Measurements from ENCODE around the gene KNTC1. TPM values are rescaled to one million over a fixed set of nuclear protein-coding genes. Genes with fewer than 3 reads are reported as not detected.
A peak's percentile ranks its signal among the peaks of the same experiment; 100 is the strongest.

The KNTC1 gene
- total RNA-seq, 1 experiment from 2014 or later = 71.3 TPM

- Histone ChIP-seq H2BK15ac (ENCODE audit: low read depth, low read length) (no peak overlapping the region), H3K56ac (ENCODE audit: insufficient read length, low read depth, low read length) (no peak overlapping the region), H2BK12ac (ENCODE audit: insufficient read length, low read depth, low read length) (no peak overlapping the region), H3K23me2 (ENCODE audit: insufficient read length, low read depth, low read length, poor library complexity, severe bottlenecking) (no peaks in the 10 kb centered on the region), H3K23ac (ENCODE audit: insufficient read length, low read depth, low read length) (no peak overlapping the region), H3K4me1 (ENCODE audit: insufficient read depth, low read length) (no peaks in the 10 kb centered on the region), H2BK5ac (ENCODE audit: insufficient read length, low read length) (no peak overlapping the region), H3K9me3 (ENCODE audit: control insufficient read depth, low read depth, low read length) (no peaks in the 10 kb centered on the region), H4K20me1 (ENCODE audit: control insufficient read depth, insufficient read depth, insufficient read length) (no peaks in the 10 kb centered on the region), H3K9ac (ENCODE audit: extremely low read depth, insufficient read length, low read length) (no peak overlapping the region), H3K14ac (ENCODE audit: insufficient read depth, low read length) (no peak overlapping the region), H3K27ac (ENCODE audit: insufficient read length, low read depth, low read length) (no peak overlapping the region), H2BK120ac (ENCODE audit: low read depth, low read length, poor library complexity, severe bottlenecking) (no peak overlapping the region), H3T11ph (ENCODE audit: low read length) (no peak overlapping the region), H3K18ac (ENCODE audit: insufficient read length, low read depth, low read length) (no peak overlapping the region), H3K27me3 (ENCODE audit: insufficient read depth, low read length) (no peaks in the 10 kb centered on the region), H2BK20ac (ENCODE audit: low read depth, low read length, poor library complexity, severe bottlenecking) (no peak overlapping the region), H3K4ac (ENCODE audit: low read depth, low read length) (no peak overlapping the region), H2AFZ (ENCODE audit: low read length) (no peak overlapping the region), H2AK5ac (ENCODE audit: insufficient read length, low read length) (no peak overlapping the region), H3K79me1 (ENCODE audit: insufficient read depth, low read depth, low read length, poor library complexity, severe bottlenecking) (no peaks in the 10 kb centered on the region), H3K4me2 (ENCODE audit: insufficient read depth, insufficient read length, low read length) (no peak overlapping the region), H4K5ac (ENCODE audit: insufficient read length, low read depth, low read length) (no peak overlapping the region), H3K79me2 (ENCODE audit: insufficient read depth, low read length) (no peaks in the 10 kb centered on the region; the same call in 1 of the 2 replicates), H4K8ac (replicated peaks; ENCODE audit: insufficient read length, low read depth, low read length) (no peak overlapping the region), H4K91ac (ENCODE audit: insufficient read length, low read depth, low read length) (no peak overlapping the region)
- no peak for DNase-seq
- no peaks in the 10 kb centered on the region; a peak in 1 of 5 replicates for H3K9me3 Mint-ChIP-seq
- peak overlapping the region in 1 of 3 experiments; percentile 85; a peak in 1 of 7 replicates for H3K27ac Mint-ChIP-seq
- no peaks in the 10 kb centered on the region; the same call in 1 of the 2 replicates for H3K27me3 Mint-ChIP-seq (ENCODE audit: low read depth)
- TF ChIP-seq CTCF (conservative IDR thresholded peaks at IDR 0.05) = no peak
- H3K4me1 Mint-ChIP-seq = peaks cover 12 to 15% of the 10 kb centered on the region in 2 experiments
- no peak overlapping the region for H3K4me3 Mint-ChIP-seq
- WGBS (ENCODE audit: extremely low coverage, insufficient read length, low lambda C conversion rate) = no CpG with 5 or more reads among the region's 3 CpGs
- peaks cover 28 to 57% (median 50%) of the 10 kb centered on the region in 3 experiments for H3K36me3 Mint-ChIP-seq (ENCODE audit: insufficient read depth in 1 of 3, low read depth in 3 of 3)
Observed at GRCh38 chr12:122503147-122503751, 23.8 kb upstream of the KNTC1 start.

Measured in H9 (cell line).